NCI-H446 treated with DMSO at 0.1 percent for 48 hours (cell line): Measurements from ENCODE around the gene BTBD10.
A peak's percentile ranks its signal among the peaks of the same experiment; 100 is the strongest.

Source experiments
- DNase-seq: peaks from one replicate; lab custom pipeline; 2025; lab: John Stamatoyannopoulos, UW

Gene BTBD10

GRCh38 chr11:13462901-13463778, at the start of gene BTBD10:
Gene BTBD10 (minus strand): TSS chr11:13463222. CDS start chr11:13445124, 18,098 bp downstream.
- peak; percentile 87 for DNase-seq

DNA sequence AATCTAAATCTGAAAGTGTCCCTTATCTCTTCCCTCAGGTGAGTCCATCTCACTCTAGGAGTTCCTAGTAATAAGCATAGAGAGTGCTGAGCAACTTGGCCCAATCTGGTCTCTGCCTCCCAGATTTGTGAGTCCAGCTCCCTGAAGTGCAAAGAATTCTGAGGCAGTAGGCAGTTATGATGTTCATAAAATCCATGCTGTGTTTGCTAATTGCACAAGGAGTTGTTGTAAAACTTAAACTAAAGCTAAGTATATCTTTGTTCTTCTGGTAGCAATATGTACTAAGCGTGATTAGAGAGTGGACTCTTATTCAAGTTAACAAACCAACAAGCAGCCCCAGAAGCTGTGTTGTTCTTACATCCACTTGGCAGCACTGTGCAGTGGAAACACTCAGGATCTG, 40.4 kb upstream of the BTBD10 start:
- DNase-seq: no peak

GRCh38 chr11:13502492-13502891, 39.5 kb upstream of the BTBD10 start:
- no peak for DNase-seq

- no peak for DNase-seq
Measured at GRCh38 chr11:13495929-13496328, 32.9 kb upstream of the BTBD10 start, which contains the start of gene PTH. Gene PTH (minus strand): TSS chr11:13495997. CDS start chr11:13492855, 3,142 bp downstream.

DNA sequence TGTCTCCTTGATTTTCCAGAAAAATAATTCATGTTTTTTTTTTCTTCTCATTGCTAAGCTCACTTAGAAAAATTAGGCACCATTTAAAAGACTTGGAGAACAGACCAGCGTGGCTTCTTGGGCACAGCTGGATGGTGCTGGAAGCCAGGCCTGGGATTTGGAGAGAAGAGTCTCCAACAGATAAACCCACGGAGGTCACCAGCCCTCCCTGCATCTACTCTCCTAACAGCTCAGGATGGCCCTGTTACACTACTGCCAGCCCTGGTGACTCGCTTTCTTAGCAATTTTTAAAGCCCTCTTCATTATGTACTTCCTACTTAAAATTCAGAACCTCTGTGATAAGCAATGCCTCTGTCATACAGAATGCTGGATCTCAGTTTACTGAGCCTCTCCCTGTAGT, 31.0 kb upstream of the BTBD10 start:
- no peak for DNase-seq

- DNase-seq: no peak
Measured at GRCh38 chr11:13487661-13488030, 24.6 kb upstream of the BTBD10 start.

DNA sequence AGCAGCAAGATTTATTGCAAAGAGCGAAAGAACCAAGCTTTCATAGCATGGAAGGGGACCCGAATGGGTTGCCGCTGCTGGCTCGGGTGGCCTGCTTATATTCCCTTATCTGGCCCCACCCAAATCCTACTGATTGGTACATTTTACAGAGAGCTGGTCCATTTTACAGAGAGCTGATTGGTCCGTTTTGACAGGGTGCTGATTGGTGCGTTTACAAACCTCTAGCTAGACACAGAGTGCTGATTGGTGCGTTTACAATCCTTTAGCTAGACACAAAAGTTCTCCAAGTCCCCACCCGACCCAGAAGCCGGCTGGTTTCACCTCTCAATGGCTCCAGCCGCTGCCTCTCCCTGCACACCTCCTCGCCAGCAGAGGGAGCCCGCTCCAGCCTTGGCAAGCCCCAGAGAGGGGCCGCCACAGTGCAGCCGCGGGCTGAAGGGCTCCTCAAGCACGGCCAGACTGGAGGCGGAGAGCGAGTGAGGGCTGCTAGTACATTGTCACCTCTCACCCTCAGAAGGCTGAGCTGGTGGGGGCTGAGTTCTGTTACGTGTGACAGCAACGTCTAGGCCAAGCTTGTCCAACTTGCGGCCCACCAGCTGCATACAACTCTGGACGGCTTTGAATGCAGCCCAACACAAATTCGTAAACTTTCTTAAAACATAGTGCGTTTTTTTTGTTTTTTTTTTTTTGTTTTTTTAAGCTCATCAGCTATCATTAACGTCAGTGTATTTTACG, 24.1 kb upstream of the BTBD10 start:
- no peak for DNase-seq

- no peak for DNase-seq
Measured at GRCh38 chr11:13480198-13480597, 17.2 kb upstream of the BTBD10 start.

DNA sequence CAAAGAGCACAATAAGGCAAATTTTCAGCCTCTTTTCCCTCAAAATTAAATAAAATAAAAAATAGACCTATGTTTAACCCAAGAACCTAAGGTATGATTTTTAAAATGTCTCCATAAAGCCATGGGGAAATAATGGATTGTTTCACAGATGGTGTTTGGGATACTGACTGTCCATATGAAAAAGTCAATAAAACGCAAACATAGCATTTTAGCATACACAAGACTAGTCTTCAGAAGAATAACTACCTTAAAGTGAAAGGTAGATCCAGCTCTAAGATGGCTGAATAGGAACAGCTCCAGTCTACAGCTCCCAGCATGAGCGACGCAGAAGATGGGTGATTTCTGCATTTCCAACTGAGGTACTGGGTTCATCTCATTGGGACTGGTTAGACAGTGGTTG, 16.7 kb upstream of the BTBD10 start:
- no peak for DNase-seq

GRCh38 chr11:13475091-13475490, 12.1 kb upstream of the BTBD10 start:
- DNase-seq: no peak

- no peak for DNase-seq
Measured at GRCh38 chr11:13473013-13473722, 10.1 kb upstream of the BTBD10 start.

DNA sequence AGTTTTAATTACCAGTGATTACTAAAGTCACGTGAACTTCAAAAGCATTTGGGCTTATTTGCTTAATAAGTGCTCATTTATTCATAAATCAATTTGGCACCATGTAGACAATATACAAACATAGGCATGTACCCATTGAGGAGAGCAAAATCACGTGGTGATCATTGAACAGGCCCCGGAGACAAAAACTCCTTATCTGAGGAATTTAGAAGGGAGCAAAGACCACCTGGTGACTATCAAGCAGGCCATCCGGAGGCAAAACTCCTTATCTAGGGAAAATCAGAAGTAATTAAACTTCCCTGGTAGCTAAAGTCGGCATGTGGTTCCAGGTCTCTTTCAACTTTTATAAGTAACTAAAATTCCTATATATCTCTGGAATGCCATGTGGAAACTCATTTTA, 5.7 kb upstream of the BTBD10 start:
- no peak for DNase-seq

DNA sequence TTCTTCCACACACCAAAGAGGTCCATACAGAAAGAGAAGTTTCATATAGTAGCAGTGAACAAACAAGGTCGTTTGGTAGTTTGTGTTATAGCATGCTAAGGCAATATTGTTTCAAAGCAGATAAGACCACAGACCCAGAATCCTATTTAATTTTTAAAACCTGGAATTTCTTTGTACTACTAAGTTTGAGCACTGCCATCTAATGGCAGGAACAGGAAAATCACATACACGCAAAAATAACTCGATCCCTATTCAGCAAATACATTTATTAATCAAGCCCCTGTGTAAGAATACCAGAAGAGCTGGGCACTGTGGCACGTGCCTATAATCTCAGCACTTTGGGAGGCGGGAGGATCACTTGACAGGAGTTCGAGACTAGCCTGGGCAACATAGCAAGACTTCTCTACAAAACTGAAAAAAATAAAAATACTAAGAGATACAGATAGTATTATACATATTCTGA, 2.9 kb upstream of the BTBD10 start:
- peak; percentile 67 for DNase-seq

GRCh38 chr11:13463779-13464290, 813 bp upstream of the BTBD10 start:
- no peak for DNase-seq

DNA sequence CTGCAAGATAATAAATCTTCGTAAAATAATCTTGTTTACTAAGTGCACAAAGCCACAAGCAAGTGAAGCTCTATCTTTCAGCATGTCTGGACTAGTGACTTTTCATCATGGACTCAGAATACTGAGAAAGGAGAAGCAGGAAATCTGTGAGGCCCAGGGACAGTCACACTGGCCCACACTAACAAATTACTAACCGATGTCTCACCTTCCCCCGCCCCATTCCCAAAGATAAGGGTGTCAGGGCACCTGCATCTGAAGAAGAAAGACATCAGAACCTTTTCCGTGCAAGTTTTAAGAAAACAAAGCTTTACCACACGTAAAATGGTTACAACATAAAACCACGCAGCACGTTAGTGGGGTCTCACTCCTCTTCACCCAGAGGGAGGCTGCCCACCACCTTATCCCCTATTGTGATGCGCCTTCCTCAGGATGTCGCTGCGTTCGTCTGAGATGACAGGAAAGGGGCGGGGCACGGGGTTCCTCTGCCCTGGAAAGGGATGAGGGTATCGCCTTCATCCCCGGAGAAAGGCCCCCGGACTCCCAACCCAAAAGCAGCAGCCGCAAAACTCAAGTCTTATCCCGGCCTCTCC, 616 bp downstream of the BTBD10 start:
- no peak for DNase-seq

DNA sequence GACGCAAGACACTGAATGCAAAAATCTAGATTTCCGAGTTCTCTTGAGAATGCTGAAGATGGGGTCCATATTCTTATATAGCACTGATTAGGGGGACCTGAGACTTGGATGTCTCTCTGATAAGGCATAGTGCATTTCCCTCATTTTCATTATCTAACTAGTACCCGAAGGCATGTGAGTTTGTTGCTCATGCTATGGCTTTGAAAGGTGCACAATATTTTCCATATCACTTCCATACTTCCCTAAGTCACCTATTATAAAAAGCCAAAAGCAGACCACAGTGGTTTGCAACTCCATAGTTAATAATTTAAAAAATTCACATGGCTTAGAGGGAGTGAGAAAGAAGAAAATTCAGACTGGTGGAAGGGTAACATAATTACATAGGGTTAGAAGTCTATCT, 1.7 kb downstream of the BTBD10 start:
- DNase-seq: no peak

DNA sequence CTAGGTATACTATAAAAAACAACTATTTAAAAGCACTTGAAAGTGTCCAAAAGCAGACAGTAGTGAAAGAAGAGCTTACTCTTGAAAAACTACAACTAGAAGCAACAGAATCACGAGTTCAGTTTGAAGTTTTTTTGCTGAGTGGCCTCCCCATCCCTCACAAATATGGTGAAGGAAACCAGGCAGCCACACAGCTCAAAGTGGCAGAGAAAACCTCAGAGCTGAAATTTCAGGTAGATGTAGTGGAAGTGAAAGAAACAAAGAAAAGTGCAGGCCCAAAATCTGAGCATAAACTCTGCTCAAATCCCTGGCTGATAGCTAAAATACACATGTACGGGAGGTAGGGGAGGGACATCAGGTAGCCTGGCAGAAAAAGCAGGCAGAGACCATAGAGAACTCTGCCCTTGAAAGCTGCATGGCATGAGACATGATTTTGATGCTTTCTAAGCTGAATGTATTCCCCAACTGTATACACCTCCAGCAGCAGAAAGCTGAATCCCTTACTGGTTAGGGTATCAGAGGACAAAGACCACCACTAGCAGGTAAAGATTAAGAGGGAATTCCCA, 12.1 kb downstream of the BTBD10 start:
- no peak for DNase-seq

GRCh38 chr11:13449522-13449921, 13.5 kb downstream of the BTBD10 start:
- no peak for DNase-seq

GRCh38 chr11:13448876-13449275, 14.1 kb downstream of the BTBD10 start:
- no peak for DNase-seq

GRCh38 chr11:13446444-13446843, 16.6 kb downstream of the BTBD10 start:
- no peak for DNase-seq

- no peak for DNase-seq
Measured at GRCh38 chr11:13445588-13445987, 17.4 kb downstream of the BTBD10 start.
